ENCODE data around the gene TAF11L9. TPM values are rescaled to one million over a fixed set of nuclear protein-coding genes. Genes with fewer than 3 reads are reported as not detected.
"Not testable (repeated sequence)": the region's sequence is repeated elsewhere in the genome, so short reads cannot be mapped to it uniquely, and the experiment has no call there.

The TAF11L9 gene
- total RNA-seq (not detected), polyA plus RNA-seq (ENCODE audit: insufficient read length in 2 of 2) (not detected)
- long read RNA-seq, donor 1, result 0 reads
- long read RNA-seq, donor 2, result 0 reads
- long read RNA-seq, donor 3, result 0 reads
- long read RNA-seq, donor 4, result 0 reads

- no CpG with 5 or more reads among the region's 15 CpGs for WGBS (ENCODE audit: insufficient coverage)
Observed at GRCh38 chr5:17594255-17594654, at the start of gene TAF11L9. TSS of gene TAF11L9 (minus strand) at chr5:17594394.

GRCh38 chr5:17634160-17634559 is 40.0 kb upstream of the TAF11L9 start, which contains the start of gene TAF11L14:
TSS of gene TAF11L14 (plus strand) at chr5:17634460.
- Histone ChIP-seq H3K27ac (ENCODE audit: low read depth, low read length) (no peak within 1 kb of the TSS), H3K9me3 (ENCODE audit: control insufficient read depth, insufficient read depth, low read length) (no peaks in the 10 kb centered on the region), H3K4me1 (ENCODE audit: control insufficient read depth, insufficient read depth, low read length) (no peaks in the 10 kb centered on the region), H3K36me3 (ENCODE audit: control insufficient read depth, insufficient read depth, low read length) (no peaks in the 10 kb centered on the region), H3K27me3 (ENCODE audit: control insufficient read depth, insufficient read depth, low read length) (no peaks in the 10 kb centered on the region), H3K4me3 (ENCODE audit: low read depth, low read length) (no peak within 1 kb of the TSS)
- no peak for DNase-seq (ENCODE audit: low read depth in 4 of 6, low spot score in 6 of 6)
- 85% methylated on average over 4 of the region's 5 CpGs for WGBS (ENCODE audit: insufficient coverage)

More at GRCh38 chr5:17594255-17594654, at the start of gene TAF11L9:
- H3K36me3 ChIP-seq (ENCODE audit: control insufficient read depth, insufficient read depth, low read length); H3K27me3 ChIP-seq (ENCODE audit: control insufficient read depth, insufficient read depth, low read length); H3K4me3 ChIP-seq (ENCODE audit: low read depth, low read length); H3K27ac ChIP-seq (ENCODE audit: low read depth, low read length); H3K9me3 ChIP-seq (ENCODE audit: control insufficient read depth, insufficient read depth, low read length); H3K4me1 ChIP-seq (ENCODE audit: control insufficient read depth, insufficient read depth, low read length); DNase-seq (ENCODE audit: low read depth in 4 of 6, low spot score in 6 of 6): not testable (repeated sequence)

- not testable (repeated sequence) for H3K9me3 ChIP-seq (ENCODE audit: control insufficient read depth, insufficient read depth, low read length); H3K4me1 ChIP-seq (ENCODE audit: control insufficient read depth, insufficient read depth, low read length); H3K4me3 ChIP-seq (ENCODE audit: low read depth, low read length); H3K27me3 ChIP-seq (ENCODE audit: control insufficient read depth, insufficient read depth, low read length); DNase-seq (ENCODE audit: low read depth in 4 of 6, low spot score in 6 of 6); H3K36me3 ChIP-seq (ENCODE audit: control insufficient read depth, insufficient read depth, low read length); H3K27ac ChIP-seq (ENCODE audit: low read depth, low read length)
- no CpG with 5 or more reads among the region's 12 CpGs for WGBS (ENCODE audit: insufficient coverage)
Observed at GRCh38 chr5:17631788-17632187, 37.6 kb upstream of the TAF11L9 start, which contains the start of gene TAF11L13. TSS of gene TAF11L13 (plus strand) at chr5:17632088.

- 97% methylated on average over 10 of the region's 11 CpGs for WGBS (ENCODE audit: insufficient coverage)
- H3K4me3 ChIP-seq (ENCODE audit: low read depth, low read length), result no peak overlapping the region
- no peaks in the 10 kb centered on the region for H3K4me1 ChIP-seq (ENCODE audit: control insufficient read depth, insufficient read depth, low read length)
- H3K27me3 ChIP-seq (ENCODE audit: control insufficient read depth, insufficient read depth, low read length), result no peaks in the 10 kb centered on the region
- no peak overlapping the region for H3K27ac ChIP-seq (ENCODE audit: low read depth, low read length)
- DNase-seq (ENCODE audit: low read depth in 4 of 6, low spot score in 6 of 6), result no peak
- no peaks in the 10 kb centered on the region for H3K36me3 ChIP-seq (ENCODE audit: control insufficient read depth, insufficient read depth, low read length)
- H3K9me3 ChIP-seq (ENCODE audit: control insufficient read depth, insufficient read depth, low read length), result no peaks in the 10 kb centered on the region
Observed at GRCh38 chr5:17625686-17626085, 31.5 kb upstream of the TAF11L9 start.

GRCh38 chr5:17620627-17621026 is 26.4 kb upstream of the TAF11L9 start:
- no peak overlapping the region for H3K4me3 ChIP-seq (ENCODE audit: low read depth, low read length)
- no peaks in the 10 kb centered on the region for H3K36me3 ChIP-seq (ENCODE audit: control insufficient read depth, insufficient read depth, low read length)
- H3K9me3 ChIP-seq (ENCODE audit: control insufficient read depth, insufficient read depth, low read length), result no peaks in the 10 kb centered on the region
- H3K4me1 ChIP-seq (ENCODE audit: control insufficient read depth, insufficient read depth, low read length), result no peaks in the 10 kb centered on the region
- WGBS (ENCODE audit: insufficient coverage), result 86% methylated on average over 14 of the region's 17 CpGs
- H3K27me3 ChIP-seq (ENCODE audit: control insufficient read depth, insufficient read depth, low read length), result no peaks in the 10 kb centered on the region
- DNase-seq (ENCODE audit: low read depth in 4 of 6, low spot score in 6 of 6), result no peak
- H3K27ac ChIP-seq (ENCODE audit: low read depth, low read length), result no peak overlapping the region

- H3K4me1 ChIP-seq (ENCODE audit: control insufficient read depth, insufficient read depth, low read length), result no peaks in the 10 kb centered on the region
- H3K36me3 ChIP-seq (ENCODE audit: control insufficient read depth, insufficient read depth, low read length), result no peaks in the 10 kb centered on the region
- no peak for DNase-seq (ENCODE audit: low read depth in 4 of 6, low spot score in 6 of 6)
- H3K27ac ChIP-seq (ENCODE audit: low read depth, low read length), result no peak overlapping the region
- H3K4me3 ChIP-seq (ENCODE audit: low read depth, low read length), result no peak overlapping the region
- no peaks in the 10 kb centered on the region for H3K27me3 ChIP-seq (ENCODE audit: control insufficient read depth, insufficient read depth, low read length)
- WGBS (ENCODE audit: insufficient coverage), result 94% methylated on average over 2 of the region's 3 CpGs
- H3K9me3 ChIP-seq (ENCODE audit: control insufficient read depth, insufficient read depth, low read length), result no peaks in the 10 kb centered on the region
Observed at GRCh38 chr5:17619354-17619753, 25.2 kb upstream of the TAF11L9 start.

- no peak for DNase-seq (ENCODE audit: low read depth in 4 of 6, low spot score in 6 of 6)
- 96% methylated on average over 14 of the region's 17 CpGs for WGBS (ENCODE audit: insufficient coverage)
Observed at GRCh38 chr5:17614872-17615605, 20.8 kb upstream of the TAF11L9 start.

GRCh38 chr5:17610092-17610491 is 15.9 kb upstream of the TAF11L9 start, which contains the start of gene TAF11L12:
TSS of gene TAF11L12 (plus strand) at chr5:17610392.
- not testable (repeated sequence) for H3K4me3 ChIP-seq (ENCODE audit: low read depth, low read length); H3K9me3 ChIP-seq (ENCODE audit: control insufficient read depth, insufficient read depth, low read length); H3K4me1 ChIP-seq (ENCODE audit: control insufficient read depth, insufficient read depth, low read length); H3K27ac ChIP-seq (ENCODE audit: low read depth, low read length); DNase-seq (ENCODE audit: low read depth in 4 of 6, low spot score in 6 of 6); H3K27me3 ChIP-seq (ENCODE audit: control insufficient read depth, insufficient read depth, low read length); H3K36me3 ChIP-seq (ENCODE audit: control insufficient read depth, insufficient read depth, low read length)
- 80% methylated on average over 1 of the region's 2 CpGs for WGBS (ENCODE audit: insufficient coverage)

More at GRCh38 chr5:17614872-17615605, 20.8 kb upstream of the TAF11L9 start:
- no peaks in the 10 kb centered on the region for H3K4me1 ChIP-seq (ENCODE audit: control insufficient read depth, insufficient read depth, low read length)
- H3K36me3 ChIP-seq (ENCODE audit: control insufficient read depth, insufficient read depth, low read length), result no peaks in the 10 kb centered on the region
- H3K4me3 ChIP-seq (ENCODE audit: low read depth, low read length), result no peak overlapping the region
- no peaks in the 10 kb centered on the region for H3K9me3 ChIP-seq (ENCODE audit: control insufficient read depth, insufficient read depth, low read length)
- no peaks in the 10 kb centered on the region for H3K27me3 ChIP-seq (ENCODE audit: control insufficient read depth, insufficient read depth, low read length)
- no peak overlapping the region for H3K27ac ChIP-seq (ENCODE audit: low read depth, low read length)

- not testable (repeated sequence) for DNase-seq (ENCODE audit: low read depth in 4 of 6, low spot score in 6 of 6); H3K9me3 ChIP-seq (ENCODE audit: control insufficient read depth, insufficient read depth, low read length); H3K4me3 ChIP-seq (ENCODE audit: low read depth, low read length); H3K27me3 ChIP-seq (ENCODE audit: control insufficient read depth, insufficient read depth, low read length); H3K27ac ChIP-seq (ENCODE audit: low read depth, low read length); H3K36me3 ChIP-seq (ENCODE audit: control insufficient read depth, insufficient read depth, low read length); H3K4me1 ChIP-seq (ENCODE audit: control insufficient read depth, insufficient read depth, low read length)
- 83% methylated on average over 1 of the region's 4 CpGs for WGBS (ENCODE audit: insufficient coverage)
Observed at GRCh38 chr5:17607461-17607860, 13.3 kb upstream of the TAF11L9 start.

- Histone ChIP-seq H3K36me3 (ENCODE audit: control insufficient read depth, insufficient read depth, low read length) (no peaks in the 10 kb centered on the region), H3K4me1 (ENCODE audit: control insufficient read depth, insufficient read depth, low read length) (no peaks in the 10 kb centered on the region), H3K4me3 (ENCODE audit: low read depth, low read length) (no peak overlapping the region), H3K9me3 (ENCODE audit: control insufficient read depth, insufficient read depth, low read length) (no peaks in the 10 kb centered on the region), H3K27ac (ENCODE audit: low read depth, low read length) (no peak overlapping the region), H3K27me3 (ENCODE audit: control insufficient read depth, insufficient read depth, low read length) (no peaks in the 10 kb centered on the region)
- DNase-seq (ENCODE audit: low read depth in 4 of 6, low spot score in 6 of 6), result no peak
- whole genome bisulfite sequencing (ENCODE audit: insufficient coverage), result 98% methylated on average over 5 of the region's 14 CpGs
Observed at GRCh38 chr5:17604951-17605350, 10.8 kb upstream of the TAF11L9 start.
